Parathyroid adenoma (tissue), 2 donors: ENCODE data around the gene NR4A2.

Experiments used
- H2AFZ ChIP-seq: fragments of 300-600 bp; sonication (generic); one replicate; pipeline ENCODE4 v1.7.0; 2017; ENCODE audit warnings: antibody characterized with exemption, mild to moderate bottlenecking
- H3K27ac ChIP-seq: fragments of 300-600 bp; sonication (generic); one replicate; pipeline ENCODE4 v1.7.0; 2017
- H3K27me3 ChIP-seq: fragments of 300-600 bp; sonication (generic); one replicate; pipeline ENCODE4 v1.7.0; 2017; ENCODE audit warnings: low read length; ENCODE audit not compliant: control insufficient read depth, insufficient read depth
- H3K36me3 ChIP-seq: fragments of 300-600 bp; sonication (generic); one replicate; pipeline ENCODE4 v1.7.0; 2017; ENCODE audit warnings: low read length; ENCODE audit not compliant: control insufficient read depth, insufficient read depth
- H3K4me1 ChIP-seq: fragments of 300-600 bp; sonication (generic); one replicate; pipeline ENCODE4 v1.7.0; 2017; ENCODE audit warnings: control low read depth
- H3K4me2 ChIP-seq: fragments of 300-600 bp; sonication (generic); one replicate; pipeline ENCODE4 v1.7.0; 2017; ENCODE audit warnings: low read length
- H3K4me3 ChIP-seq: fragments of 300-600 bp; sonication (generic); one replicate; pipeline ENCODE4 v1.7.0; 2017; ENCODE audit warnings: low read depth, low read length
- H3K79me2 ChIP-seq: fragments of 300-600 bp; sonication (generic); one replicate; pipeline ENCODE4 v1.7.0; 2017; ENCODE audit warnings: control low read depth
- H3K9ac ChIP-seq: fragments of 300-600 bp; sonication (generic); one replicate; pipeline ENCODE4 v1.7.0; 2017; ENCODE audit warnings: mild to moderate bottlenecking
- H3K9me3 ChIP-seq: fragments of 300-600 bp; sonication (generic); one replicate; pipeline ENCODE4 v1.7.0; 2017; ENCODE audit warnings: low read length; ENCODE audit not compliant: control insufficient read depth
- CTCF ChIP-seq: fragments of 300-600 bp; sonication (generic); IDR thresholded peaks from one replicate; pipeline ENCODE4 v1.7.0; 2017; ENCODE audit warnings: antibody characterized with exemption, mild to moderate bottlenecking
- donor health status: primary hyperparathyroidism.

NR4A2 gene

GRCh38 chr2:156319811-156320485 lies 12.6 kb downstream of the NR4A2 start:
- Histone ChIP-seq H3K4me1 (no peaks in the 10 kb centered on the region), H3K4me2 (peak overlapping the region; percentile 90), H3K79me2 (no peaks in the 10 kb centered on the region), H3K36me3 (no peaks in the 10 kb centered on the region), H3K4me3 (peak overlapping the region; percentile 58), H3K27me3 (no peaks in the 10 kb centered on the region), H2AFZ (peak overlapping the region; percentile 47), H3K27ac (no peak overlapping the region), H3K9me3 (no peaks in the 10 kb centered on the region), H3K9ac (no peak overlapping the region)
- no peak for TF ChIP-seq CTCF

- TF ChIP-seq CTCF, result no peak
- Histone ChIP-seq H3K27me3 (no peaks in the 10 kb centered on the region), H3K9me3 (no peaks in the 10 kb centered on the region), H3K36me3 (no peaks in the 10 kb centered on the region), H3K79me2 (no peaks in the 10 kb centered on the region), H3K4me1 (no peaks in the 10 kb centered on the region), H3K27ac (no peak overlapping the region), H3K4me3 (no peak overlapping the region), H3K4me2 (no peak overlapping the region), H2AFZ (no peak overlapping the region), H3K9ac (no peak overlapping the region)
Observed at GRCh38 chr2:156317631-156318030, 14.9 kb downstream of the NR4A2 start.

DNA sequence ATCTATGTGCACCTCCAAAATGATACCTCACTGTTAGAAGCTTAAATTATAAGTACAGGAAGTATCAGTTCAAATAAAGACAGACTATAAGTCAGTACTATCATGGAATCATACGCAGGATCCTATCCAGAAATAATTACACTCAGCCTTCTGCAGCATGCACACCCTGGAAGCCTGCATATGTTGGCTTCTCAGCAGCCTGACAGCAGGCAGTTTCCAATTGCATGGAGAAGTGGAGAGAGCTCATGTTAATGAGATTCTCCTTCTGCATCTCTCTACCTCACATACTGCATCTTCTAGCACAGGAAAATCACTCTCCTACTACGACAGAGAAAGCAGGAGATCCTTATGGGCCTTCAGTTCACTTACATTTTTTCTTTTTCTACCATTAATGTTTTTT lies 20.5 kb downstream of the NR4A2 start:
- Histone ChIP-seq H3K79me2 (no peaks in the 10 kb centered on the region), H3K36me3 (no peaks in the 10 kb centered on the region), H3K9me3 (no peaks in the 10 kb centered on the region), H3K4me2 (no peak overlapping the region), H3K9ac (no peak overlapping the region), H3K27ac (no peak overlapping the region), H3K4me1 (no peaks in the 10 kb centered on the region), H3K4me3 (no peak overlapping the region), H2AFZ (no peak overlapping the region), H3K27me3 (no peaks in the 10 kb centered on the region)
- no peak for TF ChIP-seq CTCF

- H3K27me3 ChIP-seq, result no peaks in the 10 kb centered on the region
- H3K4me3 ChIP-seq, result no peak overlapping the region
- no peaks in the 10 kb centered on the region for H3K4me1 ChIP-seq
- no peaks in the 10 kb centered on the region for H3K9me3 ChIP-seq
- no peaks in the 10 kb centered on the region for H3K36me3 ChIP-seq
- no peak overlapping the region for H3K27ac ChIP-seq
- H3K4me2 ChIP-seq, result no peak overlapping the region
- H3K79me2 ChIP-seq, result no peaks in the 10 kb centered on the region
- TF ChIP-seq CTCF, result no peak
- H3K9ac ChIP-seq, result no peak overlapping the region
- H2AFZ ChIP-seq, result no peak overlapping the region
Observed at GRCh38 chr2:156310773-156311172, 21.7 kb downstream of the NR4A2 start.

GRCh38 chr2:156309917-156310316 lies 22.6 kb downstream of the NR4A2 start:
- H3K9ac ChIP-seq, result no peak overlapping the region
- no peaks in the 10 kb centered on the region for H3K9me3 ChIP-seq
- no peaks in the 10 kb centered on the region for H3K4me1 ChIP-seq
- H3K36me3 ChIP-seq, result no peaks in the 10 kb centered on the region
- no peak overlapping the region for H2AFZ ChIP-seq
- no peaks in the 10 kb centered on the region for H3K27me3 ChIP-seq
- H3K4me3 ChIP-seq, result no peak overlapping the region
- H3K4me2 ChIP-seq, result no peak overlapping the region
- H3K79me2 ChIP-seq, result no peaks in the 10 kb centered on the region
- no peak for TF ChIP-seq CTCF
- H3K27ac ChIP-seq, result no peak overlapping the region
